Tibial artery (tissue), 4 donors: ENCODE measurements around the gene IFT122.

ENCODE experiments used
- DNase-seq, 2 donors: peaks; one replicate each; pipeline ENCODE4 v3.0.0-alpha.2; 2019
- H3K27ac ChIP-seq, 2 donors: fragments of 200-600 bp; sonication (generic) in 1 of 2; 1 replicate in 1 of 2; 2 replicates in 1 of 2; pipeline ENCODE4 v1.5.1; 2018 to 2019; ENCODE audit warnings: mild to moderate bottlenecking in 1 of 2
- H3K27me3 ChIP-seq, 2 donors: fragments of 200-600 bp; sonication (generic) in 1 of 2; one replicate each; pipeline versions ENCODE4 v1.5.1 to v1.6.0; 2016 to 2019
- H3K36me3 ChIP-seq, 3 donors: fragments of 200-600 bp; sonication (generic) in 2 of 3; one replicate each; pipeline ENCODE4 v1.5.1; 2016 to 2019; ENCODE audit warnings: mild to moderate bottlenecking in 2 of 3
- H3K4me1 ChIP-seq, 4 donors: fragments of 200-600 bp; sonication (generic) in 2 of 4; 1 replicate in 3 of 4; 2 replicates in 1 of 4; pipeline ENCODE4 v1.5.1; 2016 to 2019
- H3K4me3 ChIP-seq, 2 donors: fragments of 200-600 bp; sonication (generic) in 1 of 2; 1 replicate in 1 of 2; 2 replicates in 1 of 2; pipeline ENCODE4 v1.5.1; 2018 to 2019; ENCODE audit warnings: mild to moderate bottlenecking in 2 of 2
- H3K9me3 ChIP-seq, 3 donors: fragments of 200-600 bp; sonication (generic) in 1 of 3; one replicate each; pipeline ENCODE4 v1.5.1; 2016 to 2019
- CTCF ChIP-seq, 2 experiments: fragments of 200-600 bp in 1 of 2; fragments of 450-650 bp in 1 of 2; IDR thresholded peaks; one replicate each; pipeline ENCODE4 v1.5.1; 2017 to 2019; ENCODE audit warnings: antibody characterized with exemption in 2 of 2, mild to moderate bottlenecking in 1 of 2, moderate library complexity in 1 of 2
- intact Hi-C: fragments of 100-400 bp; cut with DNase I; formaldehyde crosslinking; loops from one replicate; pipeline ENCODE4 v1.15.0; 2023; ENCODE audit warnings: low total_unique reads

Gene IFT122

GRCh38 chr3:129558772-129559564 is 118.9 kb downstream of the IFT122 start:
- intact Hi-C loops: loop anchor here (5.0 kb wide), 2 partner anchors 43 to 67 kb away; no protein-coding TSS in a partner anchor
- TF ChIP-seq CTCF (IDR thresholded peaks at IDR 0.05): no peak
- Histone ChIP-seq H3K27ac (peak overlapping the region; percentile 86 to 90), H3K36me3 (peaks cover 23 to 60% (median 38%) of the 10 kb centered on the region in 3 donors), H3K4me1 (peaks cover 12 to 98% (median 82%) of the 10 kb centered on the region in 4 donors), H3K9me3 (no peaks in the 10 kb centered on the region), H3K4me3 (no peak overlapping the region), H3K27me3 (no peaks in the 10 kb centered on the region)
- no peak for DNase-seq

GRCh38 chr3:129559565-129560079 is 119.6 kb downstream of the IFT122 start:
- H3K27ac ChIP-seq: peak overlapping the region; percentile 86 to 90
- no peak for DNase-seq
- H3K4me1 ChIP-seq: peaks cover 12 to 98% (median 83%) of the 10 kb centered on the region in 4 donors
- H3K9me3 ChIP-seq: no peaks in the 10 kb centered on the region
- H3K4me3 ChIP-seq: no peak overlapping the region
- intact Hi-C loops: loop anchor here (5.0 kb wide), 2 partner anchors 43 to 67 kb away; no protein-coding TSS in a partner anchor
- H3K36me3 ChIP-seq: peaks cover 23 to 65% (median 42%) of the 10 kb centered on the region in 3 donors
- no peaks in the 10 kb centered on the region for H3K27me3 ChIP-seq
- TF ChIP-seq CTCF (IDR thresholded peaks at IDR 0.05): no peak

- peak overlapping the region; percentile 35 to 40 for H3K4me3 ChIP-seq
- DNase-seq: peak; percentile 65 to 93
- intact Hi-C loops: no loop called here
- no peaks in the 10 kb centered on the region for H3K27me3 ChIP-seq
- no peaks in the 10 kb centered on the region for H3K9me3 ChIP-seq
- peaks cover 9 to 96% (median 79%) of the 10 kb centered on the region in 4 donors for H3K4me1 ChIP-seq
- no peak for TF ChIP-seq CTCF (IDR thresholded peaks at IDR 0.05)
- H3K27ac ChIP-seq: peak overlapping the region; percentile 86 to 90
- H3K36me3 ChIP-seq: peaks cover 24 to 72% (median 49%) of the 10 kb centered on the region in 3 donors
Measured at GRCh38 chr3:129560269-129560787, 120.3 kb downstream of the IFT122 start.

GRCh38 chr3:129560911-129561594 is 121.0 kb downstream of the IFT122 start:
- peak overlapping the region; percentile 86 to 90 for H3K27ac ChIP-seq
- H3K9me3 ChIP-seq: no peaks in the 10 kb centered on the region
- H3K4me3 ChIP-seq: peak overlapping the region; percentile 35 to 40
- TF ChIP-seq CTCF (IDR thresholded peaks at IDR 0.05): no peak
- H3K27me3 ChIP-seq: no peaks in the 10 kb centered on the region
- intact Hi-C loops: no loop called here
- peaks cover 9 to 89% (median 72%) of the 10 kb centered on the region in 4 donors for H3K4me1 ChIP-seq
- peak; percentile 88 to 98 for DNase-seq
- H3K36me3 ChIP-seq: peaks cover 25 to 73% (median 50%) of the 10 kb centered on the region in 3 donors

GRCh38 chr3:129561619-129562248 is 121.7 kb downstream of the IFT122 start:
- intact Hi-C loops: no loop called here
- no peak for DNase-seq
- H3K4me1 ChIP-seq: peaks cover 9 to 82% (median 69%) of the 10 kb centered on the region in 4 donors
- peak overlapping the region in 1 of 2 donors; percentile 40 for H3K4me3 ChIP-seq
- H3K27ac ChIP-seq: peak overlapping the region; percentile 86 to 90
- TF ChIP-seq CTCF (IDR thresholded peaks at IDR 0.05): no peak
- peaks cover 18 to 73% (median 50%) of the 10 kb centered on the region in 3 donors for H3K36me3 ChIP-seq
- H3K27me3 ChIP-seq: no peaks in the 10 kb centered on the region
- no peaks in the 10 kb centered on the region for H3K9me3 ChIP-seq
